Osteoblast (primary cell): ENCODE data around the gene ZNF189. TPM values are rescaled to one million over a fixed set of nuclear protein-coding genes. Genes with fewer than 3 reads are reported as not detected.
A peak's percentile ranks its signal among the peaks of the same experiment; 100 is the strongest.

Experiments used
- DNase-seq: peaks from one replicate; pipeline ENCODE4 v3.0.0; 2011; ENCODE audit warnings: low spot score, mixed read lengths; ENCODE audit not compliant: insufficient read length; ENCODE audit errors: missing footprints
- H2AFZ ChIP-seq: 2 replicates; pipeline ENCODE4 v1.6.0; 2011; ENCODE audit warnings: mild to moderate bottlenecking, low read length
- H3K27ac ChIP-seq: 2 replicates; pipeline ENCODE4 v1.5.1; 2011; ENCODE audit warnings: mild to moderate bottlenecking, low read depth, low read length, moderate library complexity
- H3K27me3 ChIP-seq: 2 replicates; pipeline ENCODE4 v1.6.0; 2012; ENCODE audit warnings: mild to moderate bottlenecking, control low read depth, inconsistent platforms, low read length, moderate library complexity; ENCODE audit not compliant: insufficient read depth
- H3K36me3 ChIP-seq: 2 replicates; pipeline ENCODE4 v1.5.1; 2011; ENCODE audit warnings: mild to moderate bottlenecking, low read length, control low read depth, moderate library complexity; ENCODE audit not compliant: insufficient read depth
- H3K4me1 ChIP-seq: 2 replicates; pipeline ENCODE4 v1.5.1; 2011; ENCODE audit warnings: mild to moderate bottlenecking, low read length, control low read depth, moderate library complexity; ENCODE audit not compliant: insufficient read depth
- H3K4me2 ChIP-seq: 2 replicates; pipeline ENCODE4 v1.6.0; 2011; ENCODE audit warnings: mild to moderate bottlenecking, low read length; ENCODE audit not compliant: insufficient read depth
- H3K4me3 ChIP-seq: fragments of 200-600 bp; sonication (generic); 3 replicates; pipeline ENCODE4 v1.5.1; 2012; ENCODE audit warnings: mild to moderate bottlenecking, low read length, inconsistent platforms; ENCODE audit not compliant: insufficient read depth
- H3K79me2 ChIP-seq: 2 replicates; pipeline ENCODE4 v1.6.0; 2012; ENCODE audit warnings: mild to moderate bottlenecking, low read length, control low read depth, inconsistent platforms; ENCODE audit not compliant: insufficient read depth
- H3K9me3 ChIP-seq: 2 replicates; pipeline ENCODE4 v1.5.1; 2011; ENCODE audit warnings: low read depth, low read length, control low read depth
- H4K20me1 ChIP-seq: 2 replicates; pipeline ENCODE4 v1.6.0; 2012; ENCODE audit warnings: mild to moderate bottlenecking, low read length, control low read depth; ENCODE audit not compliant: insufficient read depth
- CTCF ChIP-seq: IDR thresholded peaks from 2 replicates; pipeline ENCODE4 v1.5.1; 2011; ENCODE audit warnings: mild to moderate bottlenecking, low read depth, low read length, moderate library complexity; ENCODE audit errors: extremely low read depth
- total RNA-seq: library from RNA; depleted of rRNA; stranded (reverse); fragments of >200 nt; gene quantifications from 2 replicates; pipeline ENCODE4 v1.2.3, GENCODE V29; 2012

ZNF189 gene
- total RNA-seq, 1 donor, result 17.7 TPM

- Histone ChIP-seq H3K79me2 (no peaks in the 10 kb centered on the region), H4K20me1 (no peaks in the 10 kb centered on the region), H3K27me3 (no peaks in the 10 kb centered on the region), H3K4me3 (no peak overlapping the region), H3K36me3 (no peaks in the 10 kb centered on the region), H3K9me3 (no peaks in the 10 kb centered on the region), H3K4me2 (no peak overlapping the region), H3K4me1 (peaks cover 5% of the 10 kb centered on the region), H3K27ac (no peak overlapping the region), H2AFZ (no peak overlapping the region)
- DNase-seq, result no peak
- TF ChIP-seq CTCF, result no peak
Observed at GRCh38 chr9:101419863-101420262, 21.2 kb downstream of the ZNF189 start.

GRCh38 chr9:101421653-101422065 is 23.0 kb downstream of the ZNF189 start:
- no peaks in the 10 kb centered on the region for H3K79me2 ChIP-seq
- no peak for TF ChIP-seq CTCF
- H3K27me3 ChIP-seq, result no peaks in the 10 kb centered on the region
- no peaks in the 10 kb centered on the region for H3K9me3 ChIP-seq
- H3K4me3 ChIP-seq, result no peak overlapping the region
- no peak overlapping the region for H3K4me2 ChIP-seq
- DNase-seq, result no peak
- no peak overlapping the region for H3K27ac ChIP-seq
- peaks cover 5% of the 10 kb centered on the region for H3K4me1 ChIP-seq
- H3K36me3 ChIP-seq, result no peaks in the 10 kb centered on the region
- no peak overlapping the region for H2AFZ ChIP-seq
- H4K20me1 ChIP-seq, result no peaks in the 10 kb centered on the region

- H3K4me1 ChIP-seq, result no peaks in the 10 kb centered on the region
- H3K36me3 ChIP-seq, result no peaks in the 10 kb centered on the region
- H3K9me3 ChIP-seq, result no peaks in the 10 kb centered on the region
- no peaks in the 10 kb centered on the region for H3K27me3 ChIP-seq
- no peak overlapping the region for H3K4me2 ChIP-seq
- no peak for TF ChIP-seq CTCF
- no peaks in the 10 kb centered on the region for H3K79me2 ChIP-seq
- no peaks in the 10 kb centered on the region for H4K20me1 ChIP-seq
- no peak for DNase-seq
- no peak overlapping the region for H2AFZ ChIP-seq
- H3K27ac ChIP-seq, result no peak overlapping the region
- no peak overlapping the region for H3K4me3 ChIP-seq
Observed at GRCh38 chr9:101427358-101427757, 28.7 kb downstream of the ZNF189 start.

- Histone ChIP-seq H3K79me2 (no peaks in the 10 kb centered on the region), H2AFZ (no peak overlapping the region), H4K20me1 (no peaks in the 10 kb centered on the region), H3K4me2 (no peak overlapping the region), H3K36me3 (no peaks in the 10 kb centered on the region), H3K4me3 (no peak overlapping the region), H3K27ac (no peak overlapping the region), H3K27me3 (no peaks in the 10 kb centered on the region), H3K9me3 (no peaks in the 10 kb centered on the region), H3K4me1 (no peaks in the 10 kb centered on the region)
- no peak for TF ChIP-seq CTCF
- peak; percentile 35 for DNase-seq
Observed at GRCh38 chr9:101427957-101428655, 29.5 kb downstream of the ZNF189 start.
